H9 (cell line): ENCODE measurements around the gene HES4. TPM values are rescaled to one million over a fixed set of nuclear protein-coding genes. Genes with fewer than 3 reads are reported as not detected.

Experiments
- DNase-seq: peaks from one replicate; pipeline ENCODE4 v3.0.0-alpha.2; 2017
- H2AFZ ChIP-seq: one replicate; pipeline ENCODE4 v1.6.1; 2013; ENCODE audit warnings: mild to moderate bottlenecking, low read length, control low read depth, moderate library complexity
- H2AK5ac ChIP-seq: 2 replicates; pipeline ENCODE4 v1.6.1; 2013; ENCODE audit warnings: low read length, control low read depth, mixed read lengths; ENCODE audit not compliant: insufficient read length
- H2BK120ac ChIP-seq: one replicate; pipeline ENCODE4 v1.6.1; 2013; ENCODE audit warnings: low read depth, mild to moderate bottlenecking, low read length, control low read depth, inconsistent platforms; ENCODE audit not compliant: poor library complexity, severe bottlenecking
- H2BK12ac ChIP-seq: 2 replicates; pipeline ENCODE4 v1.6.1; 2013; ENCODE audit warnings: low read length, control low read depth, mixed read lengths, low read depth; ENCODE audit not compliant: insufficient read length
- H2BK15ac ChIP-seq: 2 replicates; pipeline ENCODE4 v1.6.1; 2013; ENCODE audit warnings: low read depth, low read length, control low read depth
- H2BK20ac ChIP-seq: one replicate; pipeline ENCODE4 v1.6.1; 2013; ENCODE audit warnings: low read depth, mild to moderate bottlenecking, low read length, control low read depth, inconsistent platforms; ENCODE audit not compliant: poor library complexity, severe bottlenecking
- H2BK5ac ChIP-seq: 2 replicates; pipeline ENCODE4 v1.6.1; 2013; ENCODE audit warnings: low read length, control low read depth, mixed read lengths; ENCODE audit not compliant: insufficient read length
- H3K14ac ChIP-seq: 2 replicates; pipeline ENCODE4 v1.6.1; 2013; ENCODE audit warnings: low read length, control low read depth; ENCODE audit not compliant: insufficient read depth
- H3K18ac ChIP-seq: 2 replicates; pipeline ENCODE4 v1.6.1; 2013; ENCODE audit warnings: low read depth, mild to moderate bottlenecking, mixed read lengths, low read length, control low read depth; ENCODE audit not compliant: insufficient read length
- H3K23ac ChIP-seq: 2 replicates; pipeline ENCODE4 v1.6.1; 2013; ENCODE audit warnings: low read length, control low read depth, mixed read lengths, low read depth; ENCODE audit not compliant: insufficient read length
- H3K23me2 ChIP-seq: 2 replicates; pipeline ENCODE4 v1.6.1; 2013; ENCODE audit warnings: low read depth, mild to moderate bottlenecking, mixed read lengths, low read length, control low read depth; ENCODE audit not compliant: insufficient read length, poor library complexity, severe bottlenecking
- H3K27ac ChIP-seq: 2 replicates; pipeline ENCODE4 v1.5.1; 2013; ENCODE audit warnings: low read length, control low read depth, mixed read lengths, low read depth; ENCODE audit not compliant: insufficient read length
- H3K27me3 ChIP-seq: 2 replicates; pipeline ENCODE4 v1.6.1; 2013; ENCODE audit warnings: low read length, control low read depth, inconsistent platforms; ENCODE audit not compliant: insufficient read depth
- H3K4ac ChIP-seq: 2 replicates; pipeline ENCODE4 v1.6.1; 2013; ENCODE audit warnings: low read depth, mild to moderate bottlenecking, control low read depth, inconsistent platforms, low read length, moderate library complexity
- H3K4me1 ChIP-seq: 2 replicates; pipeline ENCODE4 v1.6.1; 2013; ENCODE audit warnings: low read length, control low read depth, inconsistent platforms; ENCODE audit not compliant: insufficient read depth
- H3K4me2 ChIP-seq: 2 replicates; pipeline ENCODE4 v1.6.1; 2013; ENCODE audit warnings: low read length, control low read depth, mixed read lengths; ENCODE audit not compliant: insufficient read length, insufficient read depth
- H3K56ac ChIP-seq: 2 replicates; pipeline ENCODE4 v1.6.1; 2013; ENCODE audit warnings: low read depth, mild to moderate bottlenecking, mixed read lengths, low read length, control low read depth; ENCODE audit not compliant: insufficient read length
- H3K79me1 ChIP-seq: 2 replicates; pipeline ENCODE4 v1.6.1; 2013; ENCODE audit warnings: low read depth, mild to moderate bottlenecking, moderate library complexity, low read length, control low read depth, inconsistent platforms; ENCODE audit not compliant: insufficient read depth, poor library complexity, severe bottlenecking
- H3K79me2 ChIP-seq: 2 replicates; pipeline ENCODE4 v1.6.1; 2013; ENCODE audit warnings: low read length, control low read depth, inconsistent platforms; ENCODE audit not compliant: insufficient read depth
- H3K9ac ChIP-seq: 2 replicates; pipeline ENCODE4 v1.6.1; 2013; ENCODE audit warnings: low read length, control low read depth, mixed read lengths; ENCODE audit not compliant: insufficient read length; ENCODE audit errors: extremely low read depth
- H3K9me3 ChIP-seq: one replicate; pipeline ENCODE4 v1.6.1; 2013; ENCODE audit warnings: low read depth, low read length, inconsistent platforms; ENCODE audit not compliant: control insufficient read depth
- H3T11ph ChIP-seq: one replicate; pipeline ENCODE4 v1.6.1; 2013; ENCODE audit warnings: mild to moderate bottlenecking, low read length, control low read depth, inconsistent platforms
- H4K20me1 ChIP-seq: one replicate; pipeline ENCODE4 v1.6.1; 2013; ENCODE audit not compliant: control insufficient read depth, insufficient read length, insufficient read depth
- H4K5ac ChIP-seq: 2 replicates; pipeline ENCODE4 v1.6.1; 2013; ENCODE audit warnings: low read depth, mild to moderate bottlenecking, mixed read lengths, low read length, control low read depth; ENCODE audit not compliant: insufficient read length
- H4K8ac ChIP-seq: replicated peaks from 2 replicates; pipeline ENCODE4 v1.6.1; 2013; ENCODE audit warnings: low read length, control low read depth, mixed read lengths, low read depth; ENCODE audit not compliant: insufficient read length
- H4K91ac ChIP-seq: 2 replicates; pipeline ENCODE4 v1.6.1; 2013; ENCODE audit warnings: low read depth, mild to moderate bottlenecking, moderate library complexity, mixed read lengths, low read length, control low read depth; ENCODE audit not compliant: insufficient read length
- H3K27ac Mint-ChIP-seq, 3 experiments: 2 replicates in 2 of 3; 3 replicates in 1 of 3; pipeline ENCODE4 v1.8.0; 2020 to 2021; ENCODE audit warnings: mixed read lengths in 3 of 3, mild to moderate bottlenecking in 1 of 3, moderate library complexity in 1 of 3
- H3K27me3 Mint-ChIP-seq: 2 replicates; pipeline ENCODE4 v1.8.0; 2021; ENCODE audit warnings: low read depth, mild to moderate bottlenecking, moderate library complexity, mixed read lengths
- H3K36me3 Mint-ChIP-seq, 3 experiments: 2 replicates in 2 of 3; 3 replicates in 1 of 3; pipeline ENCODE4 v1.8.0; 2020 to 2021; ENCODE audit warnings: low read depth in 3 of 3, mixed read lengths in 3 of 3; ENCODE audit not compliant: insufficient read depth in 1 of 3
- H3K4me1 Mint-ChIP-seq, 2 experiments: 2 replicates each; pipeline ENCODE4 v1.8.0; 2020; ENCODE audit warnings: mixed read lengths in 2 of 2
- H3K4me3 Mint-ChIP-seq, 2 experiments: 2 replicates in 1 of 2; 3 replicates in 1 of 2; pipeline ENCODE4 v1.8.0; 2020 to 2021; ENCODE audit warnings: mild to moderate bottlenecking in 2 of 2, mixed read lengths in 2 of 2, moderate library complexity in 1 of 2
- H3K9me3 Mint-ChIP-seq, 2 experiments: 2 replicates in 1 of 2; 3 replicates in 1 of 2; pipeline ENCODE4 v1.8.0; 2020; ENCODE audit warnings: mild to moderate bottlenecking in 2 of 2, mixed read lengths in 2 of 2, moderate library complexity in 1 of 2
- WGBS: extraction: QIAGEN DNeasy Blood & Tissue Kit; methylation state at CpG from one replicate; pipeline ENCODE4 v1.1.7; 2013; ENCODE audit warnings: missing lambda C conversion rate, low lambda C conversion rate, mixed read lengths; ENCODE audit not compliant: insufficient read length; ENCODE audit errors: extremely low coverage; 5-methylcytosine and 5-hydroxymethylcytosine counted together
- total RNA-seq: library from RNA; stranded (reverse); gene quantifications from 2 replicates; pipeline ENCODE4 v1.2.1, GENCODE V29; 2021
- TF ChIP-seq, protein P1 (sequence below): fragments of 200-600 bp; sonication (generic); conservative IDR thresholded peaks from 3 replicates; pipeline ENCODE4 v1.8.0; 2021; ENCODE audit warnings: antibody characterized with exemption, mild to moderate bottlenecking

Gene HES4
- total RNA-seq, 1 experiment from 2014 or later = 4.0 TPM

DNA sequence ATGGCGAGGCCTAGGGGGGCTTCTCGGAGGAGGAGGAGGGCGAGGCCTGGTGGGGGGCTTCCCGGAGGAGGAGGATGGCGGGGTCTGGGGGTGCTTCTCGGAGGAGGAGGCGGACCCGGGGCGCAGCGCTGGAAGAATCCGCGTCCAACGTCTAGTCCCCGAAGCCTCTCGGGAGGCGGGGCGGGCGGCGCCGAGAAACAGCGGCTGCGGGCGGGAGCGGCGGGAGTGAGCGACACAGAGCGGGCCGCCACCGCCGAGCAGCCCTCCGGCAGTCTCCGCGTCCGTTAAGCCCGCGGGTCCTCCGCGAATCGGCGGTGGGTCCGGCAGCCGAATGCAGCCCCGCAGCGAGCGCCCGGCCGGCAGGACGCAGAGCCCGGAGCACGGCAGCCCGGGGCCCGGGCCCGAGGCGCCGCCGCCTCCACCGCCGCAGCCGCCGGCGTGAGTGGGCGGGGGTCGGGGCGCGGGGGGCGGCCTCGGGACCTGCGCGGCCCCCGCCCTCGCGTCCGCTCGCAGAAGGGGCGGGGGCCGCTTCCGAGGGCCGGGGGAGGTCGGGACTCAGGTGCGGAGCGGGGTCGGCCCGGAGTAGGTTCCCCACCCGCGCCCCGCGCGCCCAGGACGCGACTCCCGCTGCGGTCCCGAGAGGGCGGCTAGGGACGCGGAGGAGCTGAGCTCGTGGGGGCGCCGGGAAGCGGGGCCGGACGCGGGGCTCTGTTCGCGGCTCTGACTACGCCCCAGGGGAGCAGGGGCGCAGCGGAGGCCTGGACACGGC, 39.4 kb downstream of the HES4 start, which contains the start of gene KLHL17:
KLHL17 (plus strand) TSS at position 222 of the 769 bp plus-strand sequence; CDS start at position 332, 110 bp downstream.
- Histone ChIP-seq H2BK20ac (no peak within 1 kb of the TSS), H3K27me3 (peaks cover 4% of the 10 kb centered on the region; the same call in 1 of the 2 replicates), H3K4me2 (peak within 1 kb of the TSS; percentile 8), H4K20me1 (no peaks in the 10 kb centered on the region), H2BK15ac (no peak within 1 kb of the TSS), H3K14ac (no peak within 1 kb of the TSS; the same call in 1 of the 2 replicates), H3T11ph (no peak within 1 kb of the TSS), H2BK5ac (no peak within 1 kb of the TSS), H3K4ac (no peak within 1 kb of the TSS), H3K79me1 (peaks cover 4% of the 10 kb centered on the region), H3K18ac (no peak within 1 kb of the TSS), H3K4me1 (no peaks in the 10 kb centered on the region), H2AK5ac (no peak within 1 kb of the TSS), H4K91ac (no peak within 1 kb of the TSS), H4K8ac (no peak within 1 kb of the TSS), H3K23me2 (peaks cover 3% of the 10 kb centered on the region), H3K9me3 (no peaks in the 10 kb centered on the region), H3K23ac (no peak within 1 kb of the TSS), H2BK12ac (no peak within 1 kb of the TSS), H2AFZ (no peak within 1 kb of the TSS), H4K5ac (no peak within 1 kb of the TSS), H3K27ac (no peak within 1 kb of the TSS), H3K9ac (no peak within 1 kb of the TSS), H2BK120ac (no peak within 1 kb of the TSS), H3K79me2 (peaks cover 5% of the 10 kb centered on the region; the same call in 1 of the 2 replicates), H3K56ac (no peak within 1 kb of the TSS)
- Mint-ChIP-seq H3K27ac (no peak within 1 kb of the TSS; a peak in 1 of 7 replicates), H3K4me3 (peak within 1 kb of the TSS; percentile 58 to 94), H3K27me3 (peaks cover 19% of the 10 kb centered on the region), H3K4me1 (peaks cover 7 to 11% of the 10 kb centered on the region in 2 experiments), H3K36me3 (peaks cover 6 to 47% (median 38%) of the 10 kb centered on the region in 3 experiments; a peak in 6 of 7 replicates), H3K9me3 (no peaks in the 10 kb centered on the region; a peak in 1 of 5 replicates)
- no CpG with 5 or more reads among the region's 109 CpGs for WGBS
- TF ChIP-seq, protein P1, sequence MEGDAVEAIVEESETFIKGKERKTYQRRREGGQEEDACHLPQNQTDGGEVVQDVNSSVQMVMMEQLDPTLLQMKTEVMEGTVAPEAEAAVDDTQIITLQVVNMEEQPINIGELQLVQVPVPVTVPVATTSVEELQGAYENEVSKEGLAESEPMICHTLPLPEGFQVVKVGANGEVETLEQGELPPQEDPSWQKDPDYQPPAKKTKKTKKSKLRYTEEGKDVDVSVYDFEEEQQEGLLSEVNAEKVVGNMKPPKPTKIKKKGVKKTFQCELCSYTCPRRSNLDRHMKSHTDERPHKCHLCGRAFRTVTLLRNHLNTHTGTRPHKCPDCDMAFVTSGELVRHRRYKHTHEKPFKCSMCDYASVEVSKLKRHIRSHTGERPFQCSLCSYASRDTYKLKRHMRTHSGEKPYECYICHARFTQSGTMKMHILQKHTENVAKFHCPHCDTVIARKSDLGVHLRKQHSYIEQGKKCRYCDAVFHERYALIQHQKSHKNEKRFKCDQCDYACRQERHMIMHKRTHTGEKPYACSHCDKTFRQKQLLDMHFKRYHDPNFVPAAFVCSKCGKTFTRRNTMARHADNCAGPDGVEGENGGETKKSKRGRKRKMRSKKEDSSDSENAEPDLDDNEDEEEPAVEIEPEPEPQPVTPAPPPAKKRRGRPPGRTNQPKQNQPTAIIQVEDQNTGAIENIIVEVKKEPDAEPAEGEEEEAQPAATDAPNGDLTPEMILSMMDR = no peak
- DNase-seq = peak; percentile 82
